SK-N-SH treated with all-trans-retinoic acid at 6 μM for 48 hours (cell line): ENCODE results near the gene PACSIN2.

Experiments used
- CREB5 ChIP-seq: fragments of 250-450 bp; sonication (Bioruptor Pico); IDR thresholded peaks from 2 replicates; pipeline ENCODE4 v1.5.1; 2020; ENCODE audit warnings: low read depth, mild to moderate bottlenecking, moderate library complexity
- CSDC2 ChIP-seq: fragments of 250-450 bp; sonication (Bioruptor Pico); IDR thresholded peaks from 2 replicates; pipeline ENCODE4 v1.5.0; 2020; ENCODE audit warnings: mild to moderate bottlenecking, moderate library complexity
- CSRNP3 ChIP-seq: fragments of 250-450 bp; sonication (Bioruptor Pico); IDR thresholded peaks from 2 replicates; pipeline ENCODE4 v1.5.1; 2021; ENCODE audit warnings: mild to moderate bottlenecking, moderate library complexity
- ISL1 ChIP-seq: fragments of 250-450 bp; sonication (Bioruptor Pico); IDR thresholded peaks from 2 replicates; pipeline ENCODE4 v2.1.2; 2022; ENCODE audit warnings: mild to moderate bottlenecking, moderate library complexity
- PATZ1 ChIP-seq: fragments of 250-450 bp; sonication (Bioruptor Pico); IDR thresholded peaks from 2 replicates; pipeline ENCODE4 v1.8.0; 2020; ENCODE audit warnings: mild to moderate bottlenecking, moderate library complexity, borderline replicate concordance
- PPARA ChIP-seq: fragments of 250-450 bp; sonication (Bioruptor Pico); IDR thresholded peaks from 2 replicates; pipeline ENCODE4 v1.5.0; 2020; ENCODE audit warnings: mild to moderate bottlenecking, borderline replicate concordance
- ZFP3 ChIP-seq: fragments of 250-450 bp; sonication (Bioruptor Pico); IDR thresholded peaks from 2 replicates; pipeline ENCODE4 v1.5.0; 2020; ENCODE audit warnings: mild to moderate bottlenecking, moderate library complexity
- ZFP30 ChIP-seq: fragments of 450-650 bp; formaldehyde crosslinking; IDR thresholded peaks from 2 replicates; pipeline ENCODE4 v1.5.0; 2022; ENCODE audit warnings: mild to moderate bottlenecking, moderate library complexity
- ZNF8 ChIP-seq: fragments of 450-650 bp; formaldehyde crosslinking; IDR thresholded peaks from 2 replicates; pipeline ENCODE4 v1.5.0; 2020; ENCODE audit warnings: mild to moderate bottlenecking, moderate library complexity

- TF ChIP-seq ZNF8 (no peak), ZFP3 (CRISPR knock-in tag) (no peak), PATZ1 (CRISPR knock-in tag) (no peak), PPARA (no peak), ISL1 (CRISPR knock-in tag) (no peak), ZFP30 (CRISPR knock-in tag) (no peak), CSRNP3 (CRISPR knock-in tag) (no peak), CREB5 (CRISPR knock-in tag) (no peak), CSDC2 (CRISPR knock-in tag) (no peak)
These were observed 143.6 kb downstream of the PACSIN2 start for GRCh38 chr22:42871146-42872050.
